ENCODE measurements around the gene GABBR1.

GABBR1 gene

GRCh38 chr6:29561606-29562181 is 71.3 kb downstream of the GABBR1 start:
- no peak for DNase-seq

DNA sequence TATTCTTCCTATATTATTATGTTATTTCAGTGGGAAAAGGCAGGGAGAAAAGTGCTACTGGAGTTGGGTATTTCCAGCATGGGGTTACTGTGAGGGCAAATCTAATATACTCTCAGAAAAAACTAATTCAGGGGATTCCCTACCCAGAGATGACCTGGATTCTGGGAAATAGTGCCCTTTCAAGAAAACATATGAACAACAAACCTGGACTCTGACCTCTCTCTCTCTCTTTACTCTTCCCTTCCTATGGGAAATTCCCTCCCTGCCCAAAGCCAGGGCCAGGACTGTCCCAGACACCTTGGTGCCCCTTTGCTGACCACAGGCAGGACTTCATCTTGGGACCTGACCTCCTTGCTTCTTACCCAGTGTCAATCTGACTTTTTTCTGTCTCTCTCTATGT is 71.9 kb downstream of the GABBR1 start:
- DNase-seq = no peak

DNA sequence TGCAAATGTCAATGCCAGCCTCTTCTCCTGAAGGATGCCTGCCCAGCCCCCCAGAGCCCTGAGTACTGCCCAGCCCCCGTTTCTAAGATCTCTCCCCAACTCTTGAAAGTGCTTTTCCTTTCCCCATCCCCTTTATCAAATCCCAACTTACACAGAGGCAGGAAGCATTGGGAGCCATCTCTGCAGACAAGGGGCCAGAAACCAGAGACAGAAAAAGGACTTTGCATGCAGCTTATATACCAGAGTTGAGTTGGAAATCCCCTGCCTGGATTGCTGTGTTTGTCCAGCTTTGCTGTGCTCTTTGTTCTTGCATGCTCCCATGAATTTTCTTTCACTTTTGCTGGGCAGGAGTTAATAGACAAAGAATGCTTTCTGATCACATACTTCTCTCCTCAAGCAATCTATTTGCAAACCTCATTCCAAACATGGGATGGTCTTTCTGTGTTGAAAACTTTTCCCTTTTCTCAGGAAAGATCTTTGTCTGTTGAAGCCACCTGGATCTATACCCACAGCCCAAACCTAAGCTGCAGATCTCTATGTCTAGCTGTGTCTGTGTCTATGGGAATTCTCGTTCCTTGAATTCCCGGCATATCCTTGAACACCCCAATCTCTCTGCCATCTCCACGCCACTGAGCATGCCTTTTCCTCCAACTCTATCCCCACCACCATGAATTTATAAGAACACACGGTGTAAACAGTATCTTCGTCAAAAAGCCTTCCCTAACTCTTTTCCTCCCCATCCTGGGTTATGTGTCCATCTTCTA is 73.3 kb downstream of the GABBR1 start, which contains the start of gene UBD:
TSS of gene UBD (minus strand) at position 209 of the 764 bp plus-strand sequence. CDS start at position 178, 31 bp downstream.
- no peak for DNase-seq

DNA sequence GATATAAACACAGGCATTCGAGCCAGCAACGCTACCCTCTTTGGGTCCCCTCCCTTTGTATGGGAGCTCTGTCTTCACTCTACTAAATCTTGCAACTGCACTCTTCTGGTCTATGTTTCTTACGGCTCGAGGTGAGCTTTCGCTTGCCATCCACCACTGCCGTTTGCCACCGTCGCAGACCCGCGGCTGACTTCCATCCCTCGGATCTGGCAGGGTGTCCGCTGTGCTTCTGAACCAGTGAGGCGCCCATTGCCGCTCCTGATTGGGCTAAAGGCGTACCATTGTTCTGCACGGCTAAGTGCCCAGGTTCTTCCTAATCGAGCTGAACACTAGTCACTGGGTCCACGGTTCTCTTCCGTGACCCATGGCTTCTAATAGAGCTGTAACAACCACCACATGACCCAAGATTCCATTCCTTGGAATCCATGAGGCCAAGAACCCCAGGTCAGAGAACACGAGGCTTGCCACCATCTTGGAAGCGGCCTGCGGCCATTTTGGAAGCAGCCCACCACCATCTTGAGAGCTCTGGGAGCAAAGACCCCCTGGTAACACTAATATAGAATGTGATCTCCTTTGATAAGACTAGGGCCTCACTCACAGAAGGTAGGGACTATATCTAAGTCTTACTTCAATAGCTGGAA is 74.4 kb downstream of the GABBR1 start:
- no peak for DNase-seq

GRCh38 chr6:29557320-29557719 is 75.7 kb downstream of the GABBR1 start:
- no peak for DNase-seq

GRCh38 chr6:29554764-29555163 is 78.2 kb downstream of the GABBR1 start:
- DNase-seq = no peak

DNA sequence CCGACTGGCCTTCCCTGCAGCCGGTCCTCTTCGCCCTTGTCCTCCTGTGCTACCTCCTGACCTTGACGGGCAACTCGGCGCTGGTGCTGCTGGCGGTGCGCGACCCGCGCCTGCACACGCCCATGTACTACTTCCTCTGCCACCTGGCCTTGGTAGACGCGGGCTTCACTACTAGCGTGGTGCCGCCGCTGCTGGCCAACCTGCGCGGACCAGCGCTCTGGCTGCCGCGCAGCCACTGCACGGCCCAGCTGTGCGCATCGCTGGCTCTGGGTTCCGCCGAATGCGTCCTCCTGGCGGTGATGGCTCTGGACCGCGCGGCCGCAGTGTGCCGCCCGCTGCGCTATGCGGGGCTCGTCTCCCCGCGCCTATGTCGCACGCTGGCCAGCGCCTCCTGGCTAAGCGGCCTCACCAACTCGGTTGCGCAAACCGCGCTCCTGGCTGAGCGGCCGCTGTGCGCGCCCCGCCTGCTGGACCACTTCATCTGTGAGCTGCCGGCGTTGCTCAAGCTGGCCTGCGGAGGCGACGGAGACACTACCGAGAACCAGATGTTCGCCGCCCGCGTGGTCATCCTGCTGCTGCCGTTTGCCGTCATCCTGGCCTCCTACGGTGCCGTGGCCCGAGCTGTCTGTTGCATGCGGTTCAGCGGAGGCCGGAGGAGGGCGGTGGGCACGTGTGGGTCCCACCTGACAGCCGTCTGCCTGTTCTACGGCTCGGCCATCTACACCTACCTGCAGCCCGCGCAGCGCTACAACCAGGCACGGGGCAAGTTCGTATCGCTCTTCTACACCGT is 79.5 kb downstream of the GABBR1 start:
- peak; percentile 62 for DNase-seq

DNA sequence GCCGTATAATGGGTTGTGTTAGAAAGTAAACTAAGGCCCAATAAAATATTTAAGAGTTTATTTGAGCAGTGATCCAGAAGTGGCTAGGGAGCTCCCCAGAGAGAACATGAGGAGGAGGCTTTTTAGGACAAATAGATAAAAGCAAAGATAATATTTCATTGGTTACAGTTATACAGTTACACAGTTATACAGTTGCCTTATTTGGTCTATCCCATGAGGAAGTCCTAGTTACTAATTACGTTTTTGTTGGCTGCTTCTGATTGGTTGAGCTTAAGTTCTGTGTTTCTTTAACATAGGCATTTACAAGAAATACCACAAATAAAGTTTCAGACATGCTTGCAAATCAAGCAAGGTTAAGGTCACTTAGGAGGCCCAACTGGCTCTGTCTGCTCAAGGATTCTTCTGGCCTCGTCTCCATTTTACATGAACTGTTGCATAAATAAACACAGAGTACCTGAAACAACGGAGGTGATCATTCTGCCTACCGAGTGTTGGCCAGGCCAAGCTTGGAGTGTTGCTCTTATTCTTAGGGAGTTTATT is 80.4 kb downstream of the GABBR1 start:
- no peak for DNase-seq

- DNase-seq = no peak
Measured at GRCh38 chr6:29547573-29547972, 85.4 kb downstream of the GABBR1 start.

DNA sequence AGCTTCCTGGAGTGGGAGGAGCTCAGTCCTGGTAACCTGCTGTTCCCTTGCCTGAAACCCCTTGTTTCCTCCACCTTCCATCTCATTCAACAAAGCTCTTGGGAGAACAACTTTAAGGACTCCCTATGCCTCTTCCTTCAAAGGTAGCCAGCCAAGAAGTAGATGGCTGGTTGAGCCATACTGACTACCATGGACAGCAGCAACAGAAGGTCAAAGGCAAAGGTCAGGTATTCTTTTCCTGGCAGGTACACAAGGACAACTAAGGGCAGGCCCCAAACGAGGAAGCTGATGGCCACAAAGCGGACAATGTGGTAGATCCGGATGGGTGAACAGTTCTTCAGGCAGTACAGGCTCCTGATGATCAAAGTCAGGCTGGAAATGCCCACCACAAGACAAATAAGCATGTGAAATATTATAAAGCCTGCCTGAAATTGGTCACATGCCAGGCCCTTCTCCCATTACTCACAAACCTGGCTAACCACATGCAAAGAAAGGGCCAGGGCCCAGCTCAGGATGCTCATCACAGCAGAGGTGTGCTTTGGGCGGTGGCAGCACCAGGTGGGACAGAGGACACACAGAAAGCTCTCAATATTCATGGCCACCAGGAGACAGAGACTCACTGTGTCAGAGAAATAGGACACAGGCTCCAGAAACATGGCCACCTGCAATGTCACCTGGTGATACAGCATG is 95.1 kb downstream of the GABBR1 start:
- DNase-seq = no peak

DNA sequence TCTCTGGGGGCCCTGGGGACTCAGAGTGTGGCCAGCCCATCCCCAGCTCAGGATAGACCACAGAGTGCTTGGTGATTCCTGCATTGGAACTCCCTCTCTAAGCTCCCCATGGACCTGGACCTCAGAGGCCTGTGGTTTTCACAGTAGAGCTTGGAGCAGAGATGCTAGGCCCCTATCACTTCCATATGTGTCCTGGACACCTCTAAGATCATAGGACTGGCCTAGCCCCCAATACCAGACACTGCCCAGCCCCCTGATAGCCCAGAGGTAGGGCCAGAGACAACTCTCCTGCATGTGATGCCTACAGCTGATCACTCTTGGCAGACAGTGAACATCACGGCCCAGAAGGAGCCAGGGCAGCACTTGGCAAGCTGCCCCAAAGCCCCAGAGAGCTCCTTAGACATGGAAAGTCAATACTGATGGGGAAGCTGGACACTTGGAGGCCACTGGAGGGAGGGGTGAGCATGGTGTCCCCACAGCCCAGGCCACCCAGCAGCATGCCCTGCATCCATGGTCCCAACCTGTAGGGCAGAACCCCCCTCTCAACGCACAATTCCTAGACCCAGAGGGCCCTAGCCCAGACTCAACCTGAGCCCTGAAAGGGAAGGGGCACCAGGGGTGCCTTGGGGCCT is 100.5 kb downstream of the GABBR1 start:
- DNase-seq = no peak

- no peak for DNase-seq
Measured at GRCh38 chr6:29531668-29532067, 101.3 kb downstream of the GABBR1 start.

- DNase-seq = no peak
Measured at GRCh38 chr6:29530671-29531310, 102.2 kb downstream of the GABBR1 start.

DNA sequence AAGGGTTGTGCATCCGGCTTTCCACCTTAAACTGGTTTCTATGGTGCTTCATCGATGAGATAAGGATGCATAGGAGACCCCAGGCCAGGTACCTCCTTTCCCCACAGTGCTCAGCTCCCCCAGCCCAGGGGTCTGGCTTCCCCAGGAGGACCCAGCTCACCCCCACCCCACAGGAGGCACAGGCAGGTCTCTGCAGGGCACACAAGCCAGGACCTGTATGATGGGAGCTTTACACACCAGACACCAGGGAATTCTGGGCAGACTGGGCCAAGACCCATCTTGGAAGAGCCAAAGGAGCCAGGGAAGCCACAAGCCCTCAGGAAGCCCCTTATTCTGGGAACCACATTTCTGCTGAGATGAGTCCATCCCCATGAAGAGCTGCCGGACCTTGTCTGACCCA is 103.0 kb downstream of the GABBR1 start:
- DNase-seq = no peak

- no peak for DNase-seq
Measured at GRCh38 chr6:29528988-29529560, 103.9 kb downstream of the GABBR1 start.

- no peak for DNase-seq
Measured at GRCh38 chr6:29528300-29528931, 104.6 kb downstream of the GABBR1 start.

DNA sequence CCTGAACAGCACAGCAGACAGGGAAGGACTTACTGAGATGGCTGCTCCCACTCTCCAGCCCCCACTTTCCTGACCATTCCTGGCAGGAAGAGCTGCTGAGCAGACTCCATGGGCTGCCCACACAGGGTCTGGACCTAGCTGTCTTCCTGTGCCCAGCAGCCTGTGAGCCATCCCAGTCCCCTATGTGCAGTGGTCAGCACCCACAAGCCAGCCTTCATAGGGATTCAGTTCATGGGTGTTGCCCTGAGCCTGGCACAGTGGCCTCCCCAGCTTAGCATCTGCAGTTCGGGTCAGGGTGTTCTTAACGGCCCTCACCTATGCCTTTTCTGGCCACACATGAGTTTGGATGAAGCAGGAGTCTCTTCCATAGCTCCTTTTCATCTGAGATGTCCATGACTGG is 105.4 kb downstream of the GABBR1 start:
- no peak for DNase-seq

- no peak for DNase-seq
Measured at GRCh38 chr6:29527126-29527525, 105.9 kb downstream of the GABBR1 start.

GRCh38 chr6:29525311-29525639 is 107.7 kb downstream of the GABBR1 start:
- DNase-seq = no peak

GRCh38 chr6:29524444-29525310 is 108.3 kb downstream of the GABBR1 start:
- DNase-seq = no peak

Measured in activated CD8-positive, alpha-beta memory T cell treated with anti-CD3 and anti-CD28 coated beads, Interleukin-2, amount 50 U/mL, for 48 hours (primary cell).